GM23338 (cell line): Measurements from ENCODE around the gene NQO1. TPM values are rescaled to one million over a fixed set of nuclear protein-coding genes. Genes with fewer than 3 reads are reported as not detected.

Experiments used
- ATAC-seq: fragments of 200-7000 bp; cut with Tn5 transposase; 3 replicates; pipeline ENCODE4 v1.9.1; 2020
- DNase-seq: peaks from one replicate; pipeline ENCODE4 v3.0.0-alpha.2; 2015; ENCODE audit warnings: low spot score
- H2AFZ ChIP-seq: fragments of 200-600 bp; sonication (generic); 2 replicates; pipeline ENCODE4 v1.8.0; 2016; ENCODE audit warnings: antibody characterized with exemption, mild to moderate bottlenecking, moderate library complexity
- H3F3A ChIP-seq: fragments of 200-600 bp; sonication (generic); replicated peaks from 2 replicates; pipeline ENCODE4 v1.8.0; 2017; ENCODE audit warnings: antibody characterized with exemption, mixed run types, low read depth
- H3K27ac ChIP-seq: fragments of 200-600 bp; sonication (generic); 2 replicates; pipeline ENCODE4 v1.6.1; 2016; ENCODE audit warnings: low read depth
- H3K27me3 ChIP-seq: fragments of 200-600 bp; sonication (generic); 2 replicates; pipeline ENCODE4 v1.8.0; 2016; ENCODE audit warnings: mild to moderate bottlenecking, mixed run types, moderate library complexity; ENCODE audit not compliant: insufficient read depth
- H3K36me3 ChIP-seq: fragments of 200-600 bp; sonication (generic); 2 replicates; pipeline ENCODE4 v1.8.0; 2016; ENCODE audit warnings: mild to moderate bottlenecking; ENCODE audit not compliant: insufficient read depth
- H3K4me1 ChIP-seq: fragments of 200-600 bp; sonication (generic); 2 replicates; pipeline ENCODE4 v1.8.0; 2016; ENCODE audit warnings: mild to moderate bottlenecking, moderate library complexity; ENCODE audit not compliant: insufficient read depth
- H3K4me2 ChIP-seq: fragments of 200-600 bp; sonication (generic); 2 replicates; pipeline ENCODE4 v1.7.1; 2017; ENCODE audit warnings: mixed run types
- H3K4me3 ChIP-seq: fragments of 200-600 bp; sonication (generic); 2 replicates; pipeline ENCODE4 v1.6.1; 2016; ENCODE audit warnings: mixed run types
- H3K79me2 ChIP-seq: fragments of 200-600 bp; sonication (generic); replicated peaks from 2 replicates; pipeline ENCODE4 v1.8.0; 2017; ENCODE audit warnings: mild to moderate bottlenecking; ENCODE audit not compliant: insufficient read depth
- H3K9me2 ChIP-seq: fragments of 200-600 bp; sonication (generic); 2 replicates; pipeline ENCODE4 v1.8.0; 2017; ENCODE audit not compliant: insufficient read depth
- H4K20me1 ChIP-seq: fragments of 200-600 bp; sonication (generic); replicated peaks from 2 replicates; pipeline ENCODE4 v1.8.0; 2017; ENCODE audit warnings: mild to moderate bottlenecking; ENCODE audit not compliant: insufficient read depth
- H3K27ac Mint-ChIP-seq: 2 replicates; pipeline ENCODE4 v1.8.0; 2020; ENCODE audit warnings: inconsistent platforms, mild to moderate bottlenecking, moderate library complexity, mixed read lengths
- H3K27me3 Mint-ChIP-seq: 3 replicates; pipeline ENCODE4 v1.8.0; 2022; ENCODE audit warnings: low read depth, mild to moderate bottlenecking, moderate library complexity, mixed read lengths, inconsistent platforms; ENCODE audit not compliant: insufficient read depth, poor library complexity
- H3K36me3 Mint-ChIP-seq: 3 replicates; pipeline ENCODE4 v1.8.0; 2021; ENCODE audit warnings: low read depth, mild to moderate bottlenecking, inconsistent platforms, moderate library complexity, mixed read lengths
- H3K4me1 Mint-ChIP-seq: 3 replicates; pipeline ENCODE4 v1.8.0; 2020; ENCODE audit warnings: mild to moderate bottlenecking, inconsistent platforms, mixed read lengths
- H3K4me3 Mint-ChIP-seq: 3 replicates; pipeline ENCODE4 v1.8.0; 2021; ENCODE audit warnings: moderate library complexity, mild to moderate bottlenecking, inconsistent platforms, mixed read lengths
- H3K9me3 Mint-ChIP-seq: 3 replicates; pipeline ENCODE4 v1.8.0; 2020; ENCODE audit warnings: moderate library complexity, mild to moderate bottlenecking, inconsistent platforms, mixed read lengths
- CREB1 ChIP-seq: fragments of 250-450 bp; sonication (Bioruptor Pico); IDR thresholded peaks from 2 replicates; pipeline ENCODE4 v1.5.0; 2020; ENCODE audit warnings: low read depth, mild to moderate bottlenecking, moderate library complexity
- CTCF ChIP-seq, 2 experiments: fragments of 200-600 bp in 1 of 2; sonication (generic) in 1 of 2; conservative IDR thresholded peaks; 2 replicates each; pipeline versions ENCODE4 v1.5.1 to v1.6.1; 2016 to 2017; ENCODE audit warnings: antibody characterized with exemption in 2 of 2, low read depth in 2 of 2, mild to moderate bottlenecking in 2 of 2, moderate library complexity in 1 of 2
- ETS1 ChIP-seq: IDR thresholded peaks from 2 replicates; pipeline ENCODE4 v1.6.1; 2016; ENCODE audit warnings: antibody characterized with exemption
- EZH2 ChIP-seq: fragments of 200-600 bp; sonication (generic); IDR thresholded peaks from one replicate; pipeline ENCODE4 v1.8.0; 2017; ENCODE audit warnings: antibody characterized with exemption, mild to moderate bottlenecking, low read depth; ENCODE audit not compliant: unreplicated experiment
- EZH2phosphoT487 ChIP-seq: fragments of 200-600 bp; sonication (generic); IDR thresholded peaks from one replicate; pipeline ENCODE4 v1.8.1; 2018; ENCODE audit warnings: antibody characterized with exemption; ENCODE audit not compliant: unreplicated experiment
- JUNB ChIP-seq: IDR thresholded peaks from one replicate; pipeline ENCODE4 v1.6.1; 2016; ENCODE audit warnings: antibody characterized with exemption; ENCODE audit not compliant: unreplicated experiment
- NANOG ChIP-seq: IDR thresholded peaks from 2 replicates; pipeline ENCODE4 v1.6.1; 2016; ENCODE audit warnings: antibody characterized with exemption, borderline replicate concordance
- POLR2AphosphoS5 ChIP-seq: IDR thresholded peaks from 2 replicates; pipeline ENCODE4 v1.6.1; 2016; ENCODE audit warnings: antibody characterized with exemption, low read depth
- REST ChIP-seq: IDR thresholded peaks from one replicate; pipeline ENCODE4 v1.6.1; 2018; ENCODE audit warnings: antibody characterized with exemption; ENCODE audit not compliant: unreplicated experiment
- STAT1 ChIP-seq: IDR thresholded peaks from one replicate; pipeline ENCODE4 v1.6.1; 2016; ENCODE audit warnings: antibody characterized with exemption; ENCODE audit not compliant: unreplicated experiment
- ZNF114 ChIP-seq: fragments of 250-450 bp; sonication (Bioruptor Pico); IDR thresholded peaks from 2 replicates; pipeline ENCODE4 v1.5.0; 2020; ENCODE audit warnings: mild to moderate bottlenecking, moderate library complexity
- ZNF331 ChIP-seq: fragments of 250-450 bp; sonication (Bioruptor Pico); IDR thresholded peaks from 2 replicates; pipeline ENCODE4 v1.5.0; 2020; ENCODE audit warnings: low read depth, mild to moderate bottlenecking, moderate library complexity
- ZNF462 ChIP-seq: fragments of 250-450 bp; sonication (Bioruptor Pico); IDR thresholded peaks from 2 replicates; pipeline ENCODE4 v1.5.0; 2020; ENCODE audit warnings: mild to moderate bottlenecking, moderate library complexity
- polyA plus RNA-seq: library from polyadenylated mRNA; unstranded; fragments of >200 nt; fragmentation: Nextera tagmentation; extraction: Ambion mirVana; gene quantifications from 2 replicates; pipeline ENCODE4 v1.2.1, GENCODE V29; 2016
- total RNA-seq: library from RNA; depleted of rRNA; stranded (reverse); fragments of >200 nt; shearing (Covaris generic); gene quantifications from 2 replicates; pipeline ENCODE4 v1.2.3, GENCODE V29; 2014

Gene NQO1
- total and polyA plus RNA-seq, 2 experiments from 2014 or later, result 80.9 to 86.3 TPM

- H3K4me1 ChIP-seq, result peaks cover 4% of the 10 kb centered on the region; the same call in 1 of the 2 replicates
- peaks cover 3% of the 10 kb centered on the region; the same call in 1 of the 3 replicates for H3K9me3 Mint-ChIP-seq
- H3K4me3 ChIP-seq, result no peak overlapping the region
- peaks cover 3% of the 10 kb centered on the region; the same call in 1 of the 3 replicates for H3K4me1 Mint-ChIP-seq
- H3K27ac Mint-ChIP-seq, result no peak overlapping the region
- no peak overlapping the region for H2AFZ ChIP-seq
- ATAC-seq, result no peak
- DNase-seq, result no peak
- H3K9me2 ChIP-seq, result no peaks in the 10 kb centered on the region
- peaks cover 5% of the 10 kb centered on the region for H3K27me3 Mint-ChIP-seq
- no peaks in the 10 kb centered on the region for H3K27me3 ChIP-seq
- no peak overlapping the region for H3K4me3 Mint-ChIP-seq
- peaks cover 11% of the 10 kb centered on the region; the same call in 1 of the 2 replicates for H4K20me1 ChIP-seq
- H3K4me2 ChIP-seq, result no peak overlapping the region
- no peaks in the 10 kb centered on the region for H3K36me3 ChIP-seq
- no peak for TF ChIP-seq EZH2
- no peak for TF ChIP-seq ZNF462 (CRISPR knock-in tag)
- TF ChIP-seq EZH2phosphoT487, result no peak
- no peak for TF ChIP-seq ZNF114 (CRISPR knock-in tag)
- TF ChIP-seq CREB1 (CRISPR knock-in tag), result no peak
- no peak for TF ChIP-seq ZNF331 (CRISPR knock-in tag)
- TF ChIP-seq STAT1, result no peak
- TF ChIP-seq POLR2AphosphoS5, result no peak
- no peak for TF ChIP-seq CTCF (conservative IDR thresholded peaks at IDR 0.05; ENCODE audit: low read depth in 2 of 2)
- TF ChIP-seq JUNB, result no peak
- no peak for TF ChIP-seq ETS1
- no peak for TF ChIP-seq NANOG
- no peak for TF ChIP-seq REST
- no peaks in the 10 kb centered on the region for H3F3A ChIP-seq
- H3K27ac ChIP-seq, result no peak overlapping the region
- peaks cover 15% of the 10 kb centered on the region; the same call in 2 of the 3 replicates for H3K36me3 Mint-ChIP-seq
- peaks cover 66% of the 10 kb centered on the region for H3K79me2 ChIP-seq
Observed at GRCh38 chr16:69773260-69773947, 47.0 kb upstream of the NQO1 start.
